GM21576 (cell line): ENCODE measurements around the gene TMEM231.
"Not testable (repeated sequence)": the region's sequence is repeated elsewhere in the genome, so short reads cannot be mapped to it uniquely, and the experiment has no call there.

Experiments used
- ATAC-seq: cut with Tn5 transposase; IDR thresholded peaks from one replicate; pipeline ENCODE4 v1.9.1; 2021; ENCODE audit warnings: mild to moderate bottlenecking, moderate library complexity; ENCODE audit not compliant: unreplicated experiment

TMEM231 gene

DNA sequence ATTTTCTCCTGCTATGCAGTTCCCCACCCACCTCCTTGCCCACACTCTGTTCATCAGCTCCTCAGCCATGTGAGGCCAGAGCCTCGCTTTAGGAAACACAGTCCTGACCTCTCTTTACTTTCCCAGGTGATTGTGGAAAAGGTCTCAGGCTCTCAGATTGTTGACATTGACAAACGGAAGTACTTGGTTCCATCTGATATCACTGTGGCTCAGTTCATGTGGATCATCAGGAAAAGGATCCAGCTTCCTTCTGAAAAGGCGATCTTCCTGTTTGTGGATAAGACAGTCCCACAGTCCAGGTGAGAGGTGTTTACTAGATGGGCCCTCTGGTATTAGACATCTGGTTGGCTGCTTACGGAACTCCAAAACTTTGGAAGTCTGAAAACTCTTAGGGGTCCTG is 11.9 kb upstream of the TMEM231 start:
- ATAC-seq, result no peak

DNA sequence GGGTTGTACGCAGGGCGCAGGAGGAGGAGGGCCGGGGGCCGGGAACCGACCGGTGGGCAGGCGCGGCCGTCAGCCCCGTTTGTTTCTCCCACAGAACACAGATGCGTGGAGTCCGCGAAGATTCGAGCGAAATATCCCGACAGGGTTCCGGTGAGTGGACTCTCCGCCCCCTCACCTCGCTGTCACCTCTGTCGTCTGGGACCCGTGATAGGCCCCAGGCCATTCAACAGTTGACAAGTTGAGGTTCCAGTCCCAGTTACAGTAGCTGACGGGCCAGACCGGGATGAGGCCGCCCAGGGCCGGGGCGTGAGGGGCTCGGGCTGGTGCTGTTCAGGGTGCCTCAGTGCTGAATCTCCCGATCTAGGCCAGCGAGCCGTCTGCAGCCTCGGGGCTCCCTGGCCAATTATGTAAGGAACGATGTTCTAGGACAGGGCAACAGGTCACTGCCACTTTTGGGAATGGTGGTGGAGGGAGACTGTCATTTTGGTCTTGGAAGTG is 10.8 kb upstream of the TMEM231 start:
- ATAC-seq, result no peak

DNA sequence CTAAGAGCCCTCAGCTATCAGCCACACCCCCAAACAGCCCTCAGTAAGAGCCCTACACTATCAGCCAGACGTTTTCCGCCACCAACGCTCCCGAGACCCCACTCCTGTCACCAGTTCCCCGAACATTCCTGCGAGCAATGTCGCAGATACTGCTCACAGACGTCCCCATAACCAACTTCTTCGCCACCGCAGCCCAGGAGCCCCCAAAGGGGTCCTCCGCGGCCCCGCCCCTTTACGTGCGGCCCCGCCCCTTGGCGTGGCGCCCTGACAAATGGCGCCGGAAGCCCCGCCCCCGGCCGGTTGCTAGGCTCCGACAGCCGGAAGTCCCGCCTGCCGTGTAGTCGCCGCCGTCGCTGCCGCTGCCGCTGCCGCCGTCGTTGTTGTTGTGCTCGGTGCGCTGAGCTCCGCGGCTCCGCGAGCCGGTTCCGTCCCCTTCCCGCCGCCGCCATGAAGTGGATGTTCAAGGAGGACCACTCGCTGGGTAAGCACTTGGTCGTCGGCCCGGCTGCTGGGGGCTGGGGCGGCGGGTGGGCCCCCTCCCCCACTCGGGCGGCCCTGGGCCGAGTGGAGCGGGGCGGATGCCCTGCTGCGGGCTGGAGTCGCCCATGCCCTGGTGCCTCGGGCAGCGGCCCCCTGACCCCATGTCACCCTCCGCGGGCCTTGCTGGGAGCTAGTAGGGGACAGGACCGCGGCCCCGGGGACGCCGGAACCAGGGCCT is 10.1 kb upstream of the TMEM231 start, which contains the start of gene GABARAPL2:
Gene GABARAPL2, plus strand, starts transcription at position 340 of the 718 bp plus-strand sequence. Its CDS starts 108 bp downstream, at position 448.
- ATAC-seq, result peak; percentile 66

DNA sequence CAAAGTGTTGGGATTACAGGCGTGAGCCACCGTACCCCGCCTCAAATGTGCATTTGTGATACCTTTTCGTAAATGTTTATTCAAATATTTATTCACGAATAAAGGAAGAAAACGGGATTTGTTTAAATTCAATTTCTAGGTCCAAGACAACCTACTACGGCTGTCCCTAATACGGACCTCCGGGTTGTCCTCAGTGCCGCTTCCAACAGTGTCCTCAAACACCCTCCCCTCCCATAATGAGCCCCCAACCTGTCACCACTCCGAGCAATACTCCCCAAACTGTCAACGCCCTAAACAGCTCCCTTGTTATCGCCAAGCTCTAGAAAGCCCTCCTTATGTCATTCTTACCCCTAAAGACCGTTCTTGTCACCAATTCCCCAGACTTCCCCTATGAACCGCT is 9.6 kb upstream of the TMEM231 start:
- ATAC-seq, result peak; percentile 11

DNA sequence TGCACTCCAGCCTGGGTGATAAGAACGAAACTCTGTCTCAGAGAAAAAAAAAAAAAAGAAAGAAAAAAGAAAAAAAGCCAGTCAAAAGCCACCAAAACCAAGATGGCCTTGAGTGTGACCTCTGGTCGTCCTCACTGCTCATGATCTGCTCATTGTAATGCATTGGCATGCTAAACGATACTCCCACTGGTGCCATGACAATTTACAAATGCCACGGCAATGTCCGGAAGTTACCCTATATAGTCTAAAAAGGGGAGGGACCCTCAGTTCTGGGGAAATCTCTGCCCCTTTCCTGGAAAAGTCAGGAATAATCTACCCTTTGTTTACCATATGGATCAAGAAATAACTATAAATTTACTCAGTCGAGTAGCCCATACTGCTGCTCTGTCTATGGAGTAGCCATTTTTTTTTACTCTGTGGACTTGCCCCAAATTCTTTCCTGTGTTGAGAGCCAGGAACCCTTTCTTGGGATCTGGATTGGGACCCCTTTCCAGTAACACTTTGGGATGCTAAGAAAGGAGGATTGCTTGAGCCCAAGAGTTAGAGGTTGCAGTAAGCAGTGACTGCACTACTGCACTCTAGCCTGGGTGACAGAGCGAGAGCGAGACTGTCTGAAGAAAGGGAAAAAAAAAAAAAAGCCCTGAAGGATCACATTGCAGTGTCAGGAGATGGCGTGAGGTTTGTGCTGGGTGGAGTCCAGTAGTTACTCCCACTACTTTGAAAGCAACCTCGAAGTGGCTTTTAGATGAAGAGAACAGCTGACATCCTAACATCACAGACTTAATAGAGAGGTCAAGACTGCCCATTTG is 3.7 kb upstream of the TMEM231 start:
- no peak for ATAC-seq

DNA sequence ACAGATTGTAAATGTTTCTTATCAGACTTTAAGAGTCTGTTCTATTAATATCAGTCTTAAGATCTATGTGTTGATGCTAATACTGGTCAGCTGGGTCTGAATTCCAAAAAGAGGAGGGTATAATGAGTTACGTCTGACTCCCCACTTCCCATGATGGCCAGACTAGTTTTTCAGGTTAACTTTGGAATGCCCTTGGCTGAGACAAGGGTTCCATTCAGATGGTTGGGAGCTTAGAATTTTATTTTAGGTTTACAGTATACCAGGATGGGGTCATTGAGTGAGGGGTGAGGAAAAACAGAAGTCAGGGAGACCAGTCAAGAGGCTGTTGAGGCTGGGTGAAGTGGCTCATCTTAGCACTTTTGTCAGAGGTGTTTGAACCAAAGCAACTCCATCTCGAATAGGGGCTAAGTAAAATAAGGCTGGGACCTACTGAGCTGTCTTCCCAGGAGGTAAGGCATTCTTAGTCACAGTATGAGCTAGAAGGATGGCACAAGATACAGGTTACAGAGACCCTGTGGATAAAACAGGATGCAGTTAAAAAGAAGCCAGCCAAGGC is 2.9 kb upstream of the TMEM231 start:
- ATAC-seq, result no peak

DNA sequence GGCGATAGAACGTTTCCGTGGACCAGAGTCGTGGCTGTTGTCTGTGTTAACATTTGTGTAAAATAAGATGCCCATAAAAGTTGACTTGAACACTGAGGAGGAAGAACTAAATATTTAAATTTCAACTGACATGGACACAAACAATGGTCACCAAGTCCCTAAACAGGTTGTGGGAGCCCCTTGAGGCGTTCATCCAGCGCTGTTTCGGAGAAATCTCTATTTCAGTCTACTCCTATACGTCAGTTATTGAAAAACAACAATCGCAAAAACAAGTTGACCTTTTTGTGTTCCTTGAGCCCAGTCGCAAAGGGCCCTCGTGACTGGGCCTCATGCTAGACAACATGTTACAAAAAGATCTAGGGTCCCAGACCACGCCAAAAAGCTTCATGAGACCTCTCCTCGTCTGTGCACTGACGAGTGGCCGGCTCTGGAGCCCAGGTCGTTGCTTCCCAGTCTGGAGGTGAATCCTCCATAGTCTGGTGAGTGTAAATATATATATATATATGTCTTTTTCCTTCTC is 439 bp upstream of the TMEM231 start:
- ATAC-seq, result no peak

DNA sequence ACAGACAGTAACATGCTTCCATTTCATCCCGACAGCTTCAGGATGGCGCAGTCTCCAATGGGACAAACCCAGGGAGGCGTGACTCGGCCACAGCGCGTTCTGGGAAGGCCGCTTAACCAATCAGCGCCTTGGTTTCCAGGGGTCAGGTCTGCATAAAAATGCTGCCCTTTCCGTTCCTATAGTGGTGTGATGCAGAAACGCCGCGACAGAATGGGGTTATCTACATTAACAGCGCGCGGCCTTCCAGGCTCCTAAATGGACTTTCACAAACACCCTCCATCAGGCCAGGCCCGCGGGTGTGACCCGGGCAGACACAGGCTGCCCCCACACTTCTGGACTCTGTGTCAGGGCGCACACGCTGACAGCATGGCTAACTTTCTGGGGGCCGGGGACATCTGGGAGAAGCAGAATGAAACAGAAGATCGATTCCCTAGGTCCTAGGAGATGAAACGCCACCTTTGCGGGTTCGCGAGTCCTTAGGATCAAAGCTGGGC is 792 bp downstream of the TMEM231 start:
- peak; percentile 34 for ATAC-seq

DNA sequence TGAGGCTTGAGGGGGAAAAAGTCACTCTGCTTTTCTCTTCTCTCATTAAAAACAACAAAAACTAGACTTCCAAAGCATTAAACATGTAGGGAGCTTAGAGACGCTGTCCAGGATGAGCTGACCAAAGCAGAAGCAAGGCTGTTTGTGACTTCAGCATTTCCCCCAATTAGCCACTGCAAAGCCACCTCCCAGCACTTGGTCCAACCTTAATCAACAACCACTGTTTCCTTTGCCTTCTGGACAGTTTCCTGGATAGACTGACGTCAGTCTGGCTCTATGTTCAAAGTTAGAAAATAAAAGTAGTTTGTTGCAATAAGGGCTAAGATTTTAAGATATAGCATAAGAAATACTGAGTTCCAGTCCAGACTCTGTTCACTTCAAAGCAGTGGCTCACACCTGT is 3.1 kb downstream of the TMEM231 start:
- no peak for ATAC-seq

DNA sequence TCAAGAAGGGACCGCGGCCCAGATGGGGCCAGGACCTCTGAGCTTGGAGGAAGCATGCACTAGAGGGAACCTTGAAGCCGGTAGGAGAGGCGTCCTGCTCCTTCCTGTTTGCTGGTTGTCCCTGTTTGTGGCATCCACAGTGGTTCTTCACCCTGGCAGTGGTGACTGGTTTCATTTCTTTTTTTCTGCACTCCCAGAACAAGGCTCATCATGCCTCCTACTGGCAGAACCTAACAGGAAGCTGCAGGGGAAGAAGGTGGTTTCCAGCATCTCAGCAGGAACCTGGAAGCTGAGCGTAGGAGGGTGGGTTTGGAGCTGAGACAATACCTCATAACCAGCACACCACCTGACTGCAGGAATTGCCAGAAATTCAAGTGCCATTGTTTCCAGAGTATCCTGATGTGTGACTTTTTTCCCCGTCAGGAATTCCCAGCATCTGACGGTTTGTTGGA is 5.8 kb downstream of the TMEM231 start:
- ATAC-seq, result peak; percentile 77

DNA sequence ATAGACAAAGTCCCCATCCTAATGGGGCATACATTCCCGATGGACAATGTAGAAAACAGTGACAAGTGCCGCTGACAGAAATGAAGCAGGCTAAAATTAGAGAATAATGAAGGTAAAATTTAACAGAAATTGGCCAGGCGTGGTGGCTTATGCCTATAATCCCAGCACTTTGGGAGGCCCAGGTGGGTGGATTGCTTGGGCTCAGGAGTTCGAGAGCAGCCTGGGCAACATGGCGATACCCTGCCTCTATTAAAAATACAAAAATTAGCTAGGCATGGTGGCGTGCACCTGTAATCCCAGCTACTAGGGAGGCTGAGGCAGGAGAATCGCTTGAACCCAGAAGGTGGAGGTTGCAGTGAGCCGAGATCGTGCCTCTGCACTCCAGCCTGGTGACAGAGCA is 7.6 kb downstream of the TMEM231 start:
- ATAC-seq, result not testable (repeated sequence)

DNA sequence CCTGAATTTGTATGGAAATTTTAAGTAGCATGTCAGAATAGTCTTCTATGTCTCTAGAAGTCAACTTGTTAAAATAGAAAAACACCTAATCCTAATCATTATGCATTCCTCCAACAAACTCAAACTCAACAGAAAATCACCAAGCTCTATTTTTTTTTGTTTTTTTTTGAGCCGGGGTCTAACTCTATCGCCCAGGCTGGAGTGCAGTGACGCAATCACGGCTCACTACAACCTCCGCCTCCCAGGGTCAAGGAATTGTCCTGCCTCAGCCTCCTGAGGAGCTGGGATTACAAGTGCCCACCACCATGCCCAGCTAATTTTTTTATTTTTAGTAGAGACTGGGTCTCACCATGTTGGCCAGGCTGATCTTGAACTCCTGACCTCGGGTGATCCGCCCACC is 9.8 kb downstream of the TMEM231 start:
- no peak for ATAC-seq

DNA sequence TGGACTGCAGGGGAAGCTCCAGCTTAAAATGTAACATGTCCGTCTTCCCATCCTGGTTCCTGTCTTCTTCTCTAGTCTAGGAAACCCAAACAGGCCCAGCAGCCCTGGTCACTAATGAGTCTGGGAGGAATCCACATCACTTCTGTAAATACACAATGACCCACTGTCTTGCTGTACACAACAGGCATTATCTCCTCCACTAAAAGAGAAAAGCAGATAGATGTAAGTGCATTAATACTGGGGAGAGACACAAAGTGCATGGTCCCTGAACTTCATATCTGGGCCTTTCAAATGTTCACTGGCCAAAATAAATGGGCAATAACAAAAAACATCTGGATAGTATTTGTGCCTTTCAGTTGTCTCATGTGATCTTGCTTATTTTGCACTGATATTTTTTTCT is 10.2 kb downstream of the TMEM231 start:
- ATAC-seq, result not testable (repeated sequence)

DNA sequence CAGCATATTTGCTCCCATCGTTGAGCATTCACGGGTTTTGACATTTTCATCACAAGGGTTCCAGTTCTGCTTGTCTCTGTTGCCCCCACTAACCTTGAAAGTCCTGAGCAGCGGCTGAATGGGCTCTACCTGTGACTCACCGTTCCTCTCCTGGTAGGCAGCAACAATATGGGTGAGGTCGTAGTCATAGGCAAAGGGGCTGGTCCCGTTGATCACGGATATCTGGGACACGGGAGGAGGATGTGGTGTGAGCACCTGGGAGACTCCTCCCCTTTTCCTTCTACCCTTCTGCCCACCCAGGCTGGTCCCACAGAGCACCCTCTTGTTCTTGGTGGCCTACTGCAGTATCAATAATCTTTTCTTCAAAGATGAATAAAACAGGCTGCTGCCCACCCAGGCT is 13.6 kb downstream of the TMEM231 start:
- ATAC-seq, result not testable (repeated sequence)

DNA sequence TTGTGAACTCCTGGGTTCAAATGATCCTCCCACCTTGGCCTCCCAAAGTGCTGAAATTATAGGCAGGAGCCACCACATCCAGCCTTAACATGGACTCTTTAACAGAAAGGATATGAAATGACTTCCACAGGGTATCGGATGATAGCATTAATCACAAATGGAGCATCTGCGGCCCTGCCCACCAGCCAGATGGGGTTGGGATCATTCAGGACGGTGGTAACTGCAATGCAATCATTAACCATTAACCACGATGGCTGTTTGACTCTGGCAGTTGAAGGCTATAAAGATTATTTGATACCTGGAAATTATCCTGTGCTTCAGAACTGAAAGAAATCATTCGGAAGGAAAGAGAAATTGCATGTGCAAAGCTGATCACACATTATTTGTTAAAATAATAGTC is 14.8 kb downstream of the TMEM231 start:
- ATAC-seq, result no peak

DNA sequence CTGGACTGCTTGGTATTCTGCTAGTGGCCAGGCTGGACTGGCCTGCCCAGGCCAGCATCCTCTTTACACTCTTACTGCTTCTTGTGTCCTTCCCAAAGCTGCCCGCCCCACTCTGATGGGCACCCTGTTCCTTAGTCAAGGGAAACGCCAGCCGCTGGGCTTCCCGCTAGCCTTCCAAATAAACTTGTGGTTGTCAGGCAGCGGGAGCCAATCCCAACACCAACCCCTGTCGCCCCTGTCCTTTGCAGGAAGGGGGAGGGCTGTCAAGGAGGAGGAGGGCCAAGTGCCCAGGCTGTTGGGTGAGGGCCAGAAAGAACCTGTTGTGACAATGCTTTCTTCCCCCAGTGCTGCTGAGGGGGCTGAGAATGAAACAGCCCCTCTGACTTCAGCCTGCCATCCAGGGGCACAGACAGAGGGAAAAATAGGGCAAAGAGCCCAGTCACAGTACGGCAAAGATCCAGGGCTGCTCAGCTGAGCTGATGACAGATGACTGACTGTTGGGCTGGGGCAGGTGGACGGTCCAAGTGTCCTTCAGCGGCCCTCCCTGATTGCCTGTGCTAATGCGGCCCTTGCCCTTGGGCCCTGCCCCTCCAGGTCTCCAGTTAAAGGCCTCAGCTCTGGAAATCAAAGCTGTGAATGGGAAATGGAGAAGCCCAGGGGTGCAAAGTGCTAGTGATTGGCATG is 17.0 kb downstream of the TMEM231 start:
- ATAC-seq, result not testable (repeated sequence)

DNA sequence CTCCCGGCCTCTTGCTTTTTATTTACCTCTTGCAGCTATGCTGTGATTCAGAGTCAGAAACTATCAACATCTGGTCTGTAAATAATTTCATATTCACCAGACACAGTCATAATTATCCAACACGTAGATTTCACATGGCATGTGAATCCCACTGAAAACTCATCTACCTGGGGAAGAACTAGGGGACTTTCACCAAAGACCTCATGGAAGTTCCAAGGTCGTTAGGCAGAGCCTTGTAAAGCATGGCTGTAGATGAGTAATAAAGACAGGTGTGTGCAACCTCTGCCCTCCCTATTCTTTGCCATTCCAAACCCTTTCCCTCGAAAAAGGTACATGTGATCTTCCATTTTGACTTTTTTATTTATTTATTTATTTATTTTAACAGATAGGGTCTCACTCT is 18.3 kb downstream of the TMEM231 start:
- ATAC-seq, result no peak

DNA sequence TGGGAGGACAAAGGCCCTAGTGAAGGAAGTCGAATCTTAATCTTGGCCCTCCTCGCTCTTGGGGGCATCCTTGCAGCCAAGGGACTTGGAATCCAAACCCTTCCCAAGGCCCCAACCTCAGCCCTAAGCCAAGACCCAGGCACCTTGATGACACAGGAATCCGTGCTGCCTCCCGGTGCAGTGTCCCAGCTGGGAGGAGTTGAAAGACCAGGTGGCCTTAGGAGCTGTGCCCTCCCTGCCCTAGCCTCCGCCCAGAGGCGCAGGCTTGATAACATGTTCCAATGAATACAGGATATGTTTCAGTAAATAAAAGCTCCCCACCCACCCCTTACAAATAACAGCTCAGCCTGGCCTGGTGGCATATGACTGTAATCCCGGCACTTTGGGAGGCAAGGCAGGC is 20.2 kb downstream of the TMEM231 start, which contains the start of gene CHST5:
Gene CHST5, minus strand, starts transcription at position 208 of the 400 bp plus-strand sequence. CDS start 5,724 bp downstream, outside the sequence.
- ATAC-seq, result no peak

DNA sequence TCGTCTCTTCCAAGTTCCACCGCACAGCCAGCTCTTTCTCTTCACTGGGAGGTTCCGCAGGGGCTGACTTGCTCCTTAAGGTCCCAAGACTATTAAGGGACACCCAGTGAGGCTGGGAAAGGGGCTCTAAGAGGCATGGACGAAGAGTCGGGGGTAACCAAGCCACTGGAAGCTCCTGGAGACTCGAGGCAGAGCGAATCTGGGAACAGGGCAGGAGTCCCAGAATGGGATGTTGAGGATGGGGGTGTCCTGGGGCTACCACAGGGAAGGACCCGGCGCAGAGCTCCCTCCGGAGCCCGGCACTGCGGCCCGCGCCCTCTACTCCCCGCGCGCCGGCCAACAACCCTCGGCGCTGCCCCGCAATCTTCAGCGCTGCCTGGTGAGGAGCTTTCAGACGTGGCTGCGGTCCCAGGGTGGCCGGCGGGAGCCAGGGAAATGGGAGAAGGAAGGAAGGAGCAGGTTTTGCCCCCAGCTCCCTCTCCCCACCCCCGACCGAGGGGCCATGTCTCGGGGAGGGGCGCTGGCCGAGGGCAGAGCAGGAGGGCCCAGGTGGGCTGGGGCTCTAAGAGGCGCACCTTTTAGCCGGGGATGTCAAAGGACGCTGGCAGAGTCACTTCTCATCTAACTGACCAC is 20.7 kb downstream of the TMEM231 start:
- ATAC-seq, result no peak
